Common myeloid progenitor, CD34-positive (primary cell): ENCODE data around the gene DCN.

Experiments
- CTCF ChIA-PET: fragments of 350-600 bp; sonication (Branson Sonifier 250); formaldehyde crosslinking; loops from one replicate; lab custom pipeline; 2021; ENCODE audit warnings: antibody characterized with exemption; lab: Charles Lee
- POLR2A ChIA-PET: fragments of 350-600 bp; sonication (Branson Sonifier 250); formaldehyde crosslinking; loops from one replicate; lab custom pipeline; 2021; ENCODE audit warnings: antibody characterized with exemption; lab: Charles Lee
- DNase-seq, 3 donors: peaks; one replicate each; pipeline versions ENCODE4 v3.0.0 to v3.0.0-alpha.2; 2013
- H3K27ac ChIP-seq, 2 experiments: 1 replicate in 1 of 2; 2 replicates in 1 of 2; pipeline ENCODE4 v1.7.0; 2013; ENCODE audit warnings: inconsistent platforms in 2 of 2, low read length in 2 of 2, mild to moderate bottlenecking in 2 of 2, low read depth in 1 of 2, moderate library complexity in 1 of 2; ENCODE audit not compliant: severe bottlenecking in 2 of 2, insufficient read depth in 1 of 2, poor library complexity in 1 of 2
- H3K27me3 ChIP-seq, 5 experiments: replicated peaks in 2 of 5; 1 replicate in 3 of 5; 2 replicates in 2 of 5; pipeline versions ENCODE4 v1.6.1 to v1.7.0; 2013; ENCODE audit warnings: low read length in 4 of 5, mild to moderate bottlenecking in 2 of 5, moderate library complexity in 2 of 5, inconsistent platforms in 1 of 5; ENCODE audit not compliant: insufficient read depth in 5 of 5, control insufficient read depth in 4 of 5
- H3K36me3 ChIP-seq, 4 experiments: 1 replicate in 2 of 4; 2 replicates in 2 of 4; pipeline versions ENCODE4 v1.6.1 to v1.7.0; 2013; ENCODE audit warnings: low read length in 3 of 4, control low read depth in 1 of 4, mild to moderate bottlenecking in 1 of 4; ENCODE audit not compliant: control insufficient read depth in 4 of 4, insufficient read depth in 4 of 4
- H3K4me1 ChIP-seq, 4 experiments: 1 replicate in 3 of 4; 2 replicates in 1 of 4; pipeline versions ENCODE4 v1.6.1 to v1.7.1; 2013; ENCODE audit warnings: low read length in 3 of 4, mild to moderate bottlenecking in 3 of 4, control low read depth in 1 of 4, inconsistent platforms in 1 of 4, moderate library complexity in 1 of 4; ENCODE audit not compliant: control insufficient read depth in 4 of 4, insufficient read depth in 4 of 4; ENCODE audit errors: control extremely low read depth in 1 of 4
- H3K4me3 ChIP-seq, 7 experiments: 1 replicate in 4 of 7; 2 replicates in 3 of 7; pipeline versions ENCODE4 v1.5.1 to v1.7.0; 2013; ENCODE audit warnings: mild to moderate bottlenecking in 7 of 7, low read length in 6 of 7, moderate library complexity in 6 of 7, inconsistent platforms in 2 of 7, low read depth in 2 of 7, control low read depth in 1 of 7; ENCODE audit not compliant: insufficient read depth in 4 of 7, control insufficient read depth in 1 of 7; ENCODE audit errors: extremely low read depth in 1 of 7
- H3K9me3 ChIP-seq, 5 experiments: 1 replicate in 4 of 5; 2 replicates in 1 of 5; pipeline versions ENCODE4 v1.6.1 to v1.7.1; 2013; ENCODE audit warnings: low read length in 4 of 5, mild to moderate bottlenecking in 2 of 5, inconsistent platforms in 1 of 5, low read depth in 1 of 5, moderate library complexity in 1 of 5; ENCODE audit not compliant: control insufficient read depth in 4 of 5, insufficient read depth in 2 of 5; ENCODE audit errors: control extremely low read depth in 1 of 5
- WGBS: methylation state at CpG from one replicate; pipeline ENCODE4 v1.1.5; 2013; ENCODE audit not compliant: insufficient coverage; 5-methylcytosine and 5-hydroxymethylcytosine counted together

DCN gene

GRCh38 chr12:91172096-91172495 is 10.5 kb downstream of the DCN start:
- Histone ChIP-seq H3K36me3 (no peaks in the 10 kb centered on the region), H3K9me3 (no peaks in the 10 kb centered on the region), H3K4me3 (no peak overlapping the region), H3K27ac (no peak overlapping the region), H3K27me3 (peaks cover 0 to 2% (median 0%) of the 10 kb centered on the region in 5 experiments), H3K4me1 (no peaks in the 10 kb centered on the region)
- no peak for DNase-seq
- POLR2A ChIA-PET, result no interaction called here
- CTCF ChIA-PET, result no interaction called here

- Histone ChIP-seq H3K4me3 (no peak overlapping the region), H3K27ac (no peak overlapping the region), H3K9me3 (no peaks in the 10 kb centered on the region), H3K4me1 (no peaks in the 10 kb centered on the region), H3K27me3 (peaks cover 0 to 2% (median 0%) of the 10 kb centered on the region in 5 experiments), H3K36me3 (no peaks in the 10 kb centered on the region)
- DNase-seq, result no peak
- ChIA-PET CTCF (no interaction called here), POLR2A (no interaction called here)
- WGBS, result 78% methylated on average over 1 of the region's 2 CpGs
Measured at GRCh38 chr12:91171476-91171875, 11.1 kb downstream of the DCN start.

DNA sequence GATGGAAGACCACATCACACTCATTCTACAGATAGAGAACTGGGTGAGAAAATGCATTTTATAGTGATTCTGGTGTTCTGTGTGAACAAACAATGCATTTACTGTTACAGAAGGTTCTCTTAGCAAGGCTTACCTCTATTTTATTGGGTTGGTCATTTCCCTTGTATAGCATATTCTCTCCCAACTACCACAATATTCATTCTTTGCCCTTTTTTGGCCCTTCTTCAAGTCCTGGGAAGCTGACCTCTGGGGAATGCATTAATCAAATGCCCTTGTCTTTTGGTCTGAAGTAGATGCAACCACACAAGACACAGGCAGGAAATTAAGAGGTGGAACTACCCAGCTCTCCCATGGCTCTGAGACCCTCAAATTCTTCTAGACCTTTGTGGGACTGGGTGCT is 19.5 kb downstream of the DCN start:
- Histone ChIP-seq H3K9me3 (no peaks in the 10 kb centered on the region), H3K4me3 (no peak overlapping the region), H3K36me3 (no peaks in the 10 kb centered on the region), H3K27ac (no peak overlapping the region), H3K4me1 (no peaks in the 10 kb centered on the region), H3K27me3 (no peaks in the 10 kb centered on the region)
- DNase-seq, result no peak
- ChIA-PET POLR2A (no interaction called here), CTCF (no interaction called here)

- Histone ChIP-seq H3K27me3 (no peaks in the 10 kb centered on the region), H3K27ac (no peak overlapping the region), H3K4me1 (no peaks in the 10 kb centered on the region), H3K4me3 (no peak overlapping the region), H3K9me3 (no peaks in the 10 kb centered on the region), H3K36me3 (no peaks in the 10 kb centered on the region)
- ChIA-PET CTCF (no interaction called here), POLR2A (no interaction called here)
- no peak for DNase-seq
Measured at GRCh38 chr12:91161009-91161408, 21.6 kb downstream of the DCN start.

DNA sequence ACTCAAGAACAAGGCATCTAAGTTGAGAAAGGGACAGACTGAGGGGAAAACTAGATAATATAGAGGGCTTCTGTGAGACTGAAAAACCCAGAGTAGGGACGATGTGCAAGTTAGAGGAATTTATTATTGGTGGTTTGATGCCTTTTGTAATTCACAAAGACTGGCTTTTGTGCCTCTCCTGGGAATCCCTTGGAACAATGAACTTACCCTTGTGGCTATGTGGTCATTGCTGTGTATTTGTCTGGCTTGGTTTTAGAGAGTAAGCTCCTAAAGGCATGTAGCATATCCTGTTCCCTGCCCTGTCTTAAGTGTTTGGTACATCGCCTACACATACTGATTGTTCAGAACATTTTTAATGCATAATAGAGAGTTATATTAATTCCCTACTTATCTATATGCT is 26.6 kb downstream of the DCN start:
- CTCF ChIA-PET, result no interaction called here
- WGBS, result no CpG with 5 or more reads among the region's 2 CpGs

GRCh38 chr12:91154131-91154530 is 28.5 kb downstream of the DCN start:
- Histone ChIP-seq H3K4me3 (no peak overlapping the region), H3K27ac (no peak overlapping the region), H3K9me3 (no peaks in the 10 kb centered on the region), H3K27me3 (no peaks in the 10 kb centered on the region), H3K36me3 (no peaks in the 10 kb centered on the region), H3K4me1 (no peaks in the 10 kb centered on the region)
- ChIA-PET POLR2A (no interaction called here), CTCF (no interaction called here)
- WGBS, result no CpG with 5 or more reads among the region's 3 CpGs
- no peak for DNase-seq

More for the DNA sequence above, 26.6 kb downstream of the DCN start:
- no peak for DNase-seq
- H3K9me3 ChIP-seq, result no peaks in the 10 kb centered on the region
- H3K27ac ChIP-seq, result no peak overlapping the region
- no peaks in the 10 kb centered on the region for H3K4me1 ChIP-seq
- POLR2A ChIA-PET, result no interaction called here
- H3K36me3 ChIP-seq, result no peaks in the 10 kb centered on the region
- no peak overlapping the region for H3K4me3 ChIP-seq
- no peaks in the 10 kb centered on the region for H3K27me3 ChIP-seq

GRCh38 chr12:91144053-91144452 is 38.6 kb downstream of the DCN start:
- H3K36me3 ChIP-seq, result no peaks in the 10 kb centered on the region
- no peaks in the 10 kb centered on the region for H3K9me3 ChIP-seq
- no peak overlapping the region for H3K4me3 ChIP-seq
- no peak for DNase-seq
- ChIA-PET POLR2A (no interaction called here), CTCF (no interaction called here)
- WGBS, result 100% methylated on average over 2 of the region's 2 CpGs
- H3K27me3 ChIP-seq, result no peaks in the 10 kb centered on the region
- H3K27ac ChIP-seq, result no peak overlapping the region
- no peaks in the 10 kb centered on the region for H3K4me1 ChIP-seq

DNA sequence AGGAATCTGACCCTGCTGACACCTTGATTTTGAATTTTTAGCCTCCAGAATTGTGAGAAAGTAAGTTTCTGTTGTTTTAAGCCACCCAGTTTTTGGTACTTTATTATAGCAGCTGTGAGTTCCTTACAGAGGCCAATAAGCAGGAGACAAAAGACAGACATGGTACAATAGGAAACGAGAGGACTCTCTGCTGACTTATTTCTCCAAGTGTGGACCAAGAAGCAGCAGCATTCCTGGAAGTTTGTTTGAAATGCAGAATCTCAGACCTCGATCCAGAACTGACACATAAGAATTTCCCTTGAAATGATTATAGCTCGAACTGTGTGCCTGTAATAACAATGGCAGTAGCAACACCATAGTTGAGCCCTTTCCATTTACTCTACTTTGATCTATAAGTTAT is 39.4 kb downstream of the DCN start:
- H3K9me3 ChIP-seq, result no peaks in the 10 kb centered on the region
- no peaks in the 10 kb centered on the region for H3K4me1 ChIP-seq
- no peak for DNase-seq
- POLR2A ChIA-PET, result no interaction called here
- no peak overlapping the region for H3K4me3 ChIP-seq
- H3K27ac ChIP-seq, result no peak overlapping the region
- no peaks in the 10 kb centered on the region for H3K27me3 ChIP-seq
- H3K36me3 ChIP-seq, result no peaks in the 10 kb centered on the region
- CTCF ChIA-PET, result no interaction called here
- 100% methylated on average over 3 of the region's 3 CpGs for WGBS
